HG03097 (cell line): ENCODE data around the gene NPPC.
"Not testable (repeated sequence)": the region's sequence is repeated elsewhere in the genome, so short reads cannot be mapped to it uniquely, and the experiment has no call there.

ENCODE experiments used
- ATAC-seq: cut with Tn5 transposase; IDR thresholded peaks from one replicate; pipeline ENCODE4 v1.9.1; 2021; ENCODE audit not compliant: unreplicated experiment, low FRiP score

Gene NPPC

GRCh38 chr2:231922311-231923009 lies 3.7 kb downstream of the NPPC start:
- no peak for ATAC-seq

- ATAC-seq = no peak
Observed at GRCh38 chr2:231920795-231921194, 5.4 kb downstream of the NPPC start.

DNA sequence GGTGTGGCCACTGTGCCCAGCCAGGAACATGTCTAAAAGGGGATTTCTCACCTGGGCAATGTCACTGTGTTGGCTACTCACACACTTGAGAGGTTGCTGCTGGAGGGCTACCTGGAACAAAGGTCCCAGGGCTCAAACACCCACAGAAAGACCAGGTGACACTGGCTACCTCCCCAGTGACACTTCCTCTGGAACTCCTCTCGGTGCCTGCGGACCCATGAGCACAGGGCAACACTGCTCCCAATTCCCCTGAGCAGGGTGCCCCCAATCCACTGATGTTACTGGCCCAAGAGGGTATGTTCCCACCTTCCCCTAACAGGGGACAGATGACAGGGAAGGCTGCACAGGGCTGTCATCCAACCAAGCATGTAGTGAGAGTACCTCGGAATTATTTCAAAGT lies 5.8 kb downstream of the NPPC start:
- no peak for ATAC-seq

- ATAC-seq = no peak
Observed at GRCh38 chr2:231919341-231920035, 6.7 kb downstream of the NPPC start.

DNA sequence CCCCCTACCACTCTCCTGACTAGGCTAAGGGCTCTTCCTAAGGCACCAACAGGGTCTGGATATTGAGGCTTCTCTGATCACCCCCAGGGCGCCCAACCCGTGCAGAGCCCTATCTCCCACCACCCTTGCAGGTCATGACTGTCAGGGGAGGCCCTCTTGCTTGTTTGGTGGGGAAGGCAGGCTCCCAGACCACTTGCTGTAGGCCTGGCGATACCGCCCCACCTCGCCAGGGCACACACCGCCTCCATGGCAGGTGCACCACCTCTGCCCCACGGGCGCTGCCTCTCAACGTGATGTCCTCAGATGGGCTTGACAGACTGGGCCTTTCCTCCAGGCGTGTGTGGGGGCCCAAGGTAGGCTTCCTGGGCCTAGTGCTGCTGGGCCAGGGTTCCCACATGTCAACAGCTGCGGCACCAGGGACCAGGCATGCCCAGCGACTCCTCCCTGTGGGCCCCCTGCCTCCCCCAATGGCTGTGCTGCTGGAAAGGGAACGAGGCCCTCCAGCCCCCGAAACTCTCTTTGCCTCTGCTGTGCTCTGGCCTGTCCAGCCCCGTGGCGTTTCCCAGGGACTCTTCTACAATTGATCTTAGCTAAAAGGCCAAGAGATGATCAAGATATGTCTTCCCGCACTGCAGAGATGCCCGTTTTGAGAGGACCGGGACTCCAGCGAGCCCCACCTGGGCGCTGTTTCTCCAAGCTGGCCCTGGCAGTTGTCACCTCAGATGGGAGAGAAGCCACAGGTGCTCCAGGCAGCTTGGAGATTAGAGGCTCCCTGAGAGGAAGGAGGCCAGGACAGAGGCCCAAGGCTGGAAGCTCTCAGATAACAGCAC lies 7.5 kb downstream of the NPPC start:
- no peak for ATAC-seq

- ATAC-seq = no peak
Observed at GRCh38 chr2:231917280-231918066, 8.7 kb downstream of the NPPC start.

DNA sequence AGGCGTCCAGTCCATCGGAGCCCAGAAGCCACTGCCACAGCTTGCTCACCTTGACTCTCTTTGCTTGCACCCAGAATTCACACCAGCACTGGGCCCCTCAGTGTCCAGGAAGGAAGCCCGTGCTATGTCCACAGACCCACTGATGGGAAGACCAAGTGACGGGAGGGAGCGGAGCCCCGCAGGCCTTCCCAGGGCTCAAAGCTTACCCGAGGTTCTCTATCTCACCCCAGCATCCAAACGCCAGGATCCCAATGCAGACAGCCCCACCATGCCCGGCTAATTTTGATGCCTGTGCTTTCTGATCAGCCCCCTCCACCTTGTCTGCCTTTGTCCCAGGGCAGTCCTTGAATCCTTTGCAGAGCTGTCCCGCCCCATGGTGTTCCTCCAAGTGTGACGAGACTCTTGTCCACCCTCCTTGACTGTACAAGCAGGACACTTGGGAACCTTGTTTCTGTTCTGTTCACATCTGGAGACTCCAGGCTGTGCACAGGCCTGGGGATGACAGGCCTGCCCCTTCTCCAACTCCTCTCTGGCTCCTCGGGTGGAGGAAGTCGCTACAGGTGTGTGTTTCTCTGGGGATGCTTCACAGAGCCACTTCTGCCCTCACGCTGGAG lies 12.0 kb downstream of the NPPC start:
- no peak for ATAC-seq

DNA sequence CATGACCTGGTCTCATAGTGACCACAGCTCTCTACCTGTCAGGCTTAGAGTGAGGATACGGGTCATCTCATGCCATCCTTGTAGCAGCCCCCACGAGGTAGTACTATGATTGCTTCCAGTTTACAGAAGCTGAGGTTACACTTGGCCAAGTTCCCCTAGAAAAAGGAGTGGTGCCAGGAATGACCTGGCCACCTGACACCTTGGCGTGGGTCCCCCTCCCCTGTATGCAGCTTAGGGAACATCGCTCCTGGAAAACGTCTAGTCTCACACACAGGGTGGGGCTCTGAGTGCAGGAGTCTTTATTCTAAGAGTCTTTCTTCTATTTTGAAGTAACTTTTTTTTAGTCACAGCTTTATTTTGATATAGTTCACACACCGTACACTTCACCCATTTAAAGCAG lies 14.8 kb downstream of the NPPC start:
- no peak for ATAC-seq

GRCh38 chr2:231910771-231911170 lies 15.4 kb downstream of the NPPC start:
- no peak for ATAC-seq

DNA sequence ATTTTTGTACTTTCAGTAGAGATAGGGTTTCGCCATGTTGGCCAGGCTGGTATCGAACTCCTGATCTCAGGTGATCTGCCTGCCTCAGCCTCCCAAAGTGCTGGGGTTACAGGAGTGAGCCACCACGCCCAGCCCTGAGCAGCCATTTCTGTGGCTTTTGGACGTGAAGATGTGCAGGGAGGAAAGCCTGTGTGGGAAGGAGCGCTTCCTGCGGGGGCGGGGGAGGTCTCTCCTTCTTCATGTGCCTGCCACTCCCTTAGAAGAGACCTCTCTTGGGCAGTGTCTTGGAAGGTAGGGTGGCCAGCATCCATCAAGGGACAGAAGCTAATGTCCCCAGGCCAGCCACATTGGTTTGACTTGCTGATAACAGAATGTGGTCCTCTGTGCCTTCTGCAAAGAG lies 16.0 kb downstream of the NPPC start:
- not testable (repeated sequence) for ATAC-seq

- ATAC-seq = no peak
Observed at GRCh38 chr2:231909631-231910030, 16.6 kb downstream of the NPPC start.

DNA sequence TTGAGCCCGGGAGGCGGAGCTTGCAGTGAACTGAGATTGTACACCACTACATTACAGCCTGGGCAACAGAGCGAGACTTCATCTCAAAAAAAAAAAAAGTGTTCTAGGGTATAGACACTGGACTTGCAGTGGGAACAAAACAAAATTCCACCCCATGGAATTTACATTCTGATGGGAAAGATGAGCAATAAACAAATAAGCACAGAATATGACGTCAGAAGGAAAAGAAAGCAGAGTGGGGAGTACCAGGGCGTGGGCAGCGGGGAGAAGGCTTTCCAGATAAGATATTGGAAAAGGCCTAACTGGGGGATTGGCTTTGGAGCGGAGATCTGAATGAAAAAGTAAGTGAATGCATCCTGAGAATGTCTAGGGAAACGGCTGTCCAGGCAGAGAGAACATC lies 17.6 kb downstream of the NPPC start:
- no peak for ATAC-seq

DNA sequence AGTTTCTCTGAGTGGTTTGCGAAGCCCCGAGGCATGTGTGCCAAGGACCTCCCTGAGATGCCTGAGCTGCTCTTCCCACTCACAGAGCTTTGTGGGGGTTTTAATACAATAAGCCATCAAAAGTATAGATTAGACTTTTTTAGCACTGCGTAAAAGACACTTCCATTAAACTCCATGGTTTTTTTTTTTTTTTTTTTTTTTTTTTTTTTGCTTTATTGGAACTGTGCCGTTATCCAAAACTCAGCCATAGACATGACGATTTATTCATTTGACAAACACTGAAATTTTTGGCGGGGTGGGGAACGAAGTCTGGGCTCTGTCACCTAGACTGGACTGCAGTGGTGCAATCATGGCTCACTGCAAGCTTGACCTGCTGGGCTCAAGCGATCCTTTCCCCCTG lies 18.4 kb downstream of the NPPC start:
- no peak for ATAC-seq

DNA sequence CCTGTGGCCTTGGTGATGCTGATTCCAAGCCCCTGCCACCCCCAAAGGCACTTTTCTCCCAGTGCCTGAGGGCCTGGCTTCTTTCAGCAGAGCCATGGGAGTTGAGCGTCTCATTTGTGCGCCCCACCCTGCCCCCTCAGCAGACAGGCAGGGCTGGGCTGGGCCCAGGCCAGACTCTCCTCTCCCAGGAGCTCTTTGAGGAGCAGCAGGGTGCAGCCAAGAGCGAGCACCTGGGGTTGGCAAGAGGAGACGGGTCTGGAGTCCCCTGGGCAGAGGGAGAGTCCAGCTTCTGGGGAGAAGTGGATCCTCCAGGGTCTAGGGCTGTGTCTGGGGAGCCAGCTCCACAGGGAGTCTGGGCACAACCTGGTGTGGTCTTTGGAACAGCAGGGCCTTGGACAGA lies 21.2 kb downstream of the NPPC start:
- no peak for ATAC-seq

- ATAC-seq = no peak
Observed at GRCh38 chr2:231904161-231904611, 22.0 kb downstream of the NPPC start.

GRCh38 chr2:231902598-231902997 lies 23.6 kb downstream of the NPPC start:
- no peak for ATAC-seq

GRCh38 chr2:231900972-231901371 lies 25.2 kb downstream of the NPPC start:
- ATAC-seq = no peak

GRCh38 chr2:231900486-231900942 lies 25.7 kb downstream of the NPPC start:
- no peak for ATAC-seq

GRCh38 chr2:231894566-231895380 lies 31.4 kb downstream of the NPPC start:
- ATAC-seq = no peak
